ENCODE results near the gene ATAD5. TPM values are rescaled to one million over a fixed set of nuclear protein-coding genes. Genes with fewer than 3 reads are reported as not detected.
"Not testable (repeated sequence)": the region's sequence is repeated elsewhere in the genome, so short reads cannot be mapped to it uniquely, and the experiment has no call there.

Gene ATAD5
- total RNA-seq, 3 donors from 2014 or later = 20.1 to 23.3 (median 20.6) TPM

GRCh38 chr17:30915833-30916611 lies 84.3 kb downstream of the ATAD5 start:
- ATAC-seq (no peak), DNase-seq (no peak)
- no peaks in the 10 kb centered on the region for H3K36me3 Mint-ChIP-seq (ENCODE audit: insufficient read depth)
- H3K4me3 Mint-ChIP-seq = no peak overlapping the region
- peaks cover 14% of the 10 kb centered on the region for H3K27me3 Mint-ChIP-seq (ENCODE audit: low read depth)
- peaks cover 2% of the 10 kb centered on the region for H3K4me1 Mint-ChIP-seq (ENCODE audit: low read depth)
- H3K9me3 Mint-ChIP-seq = no peaks in the 10 kb centered on the region

GRCh38 chr17:30917050-30917449 lies 85.3 kb downstream of the ATAD5 start:
- Mint-ChIP-seq H3K4me1 (ENCODE audit: low read depth) (peaks cover 7% of the 10 kb centered on the region), H3K36me3 (ENCODE audit: insufficient read depth) (no peaks in the 10 kb centered on the region), H3K4me3 (no peak overlapping the region), H3K27me3 (ENCODE audit: low read depth) (peaks cover 21% of the 10 kb centered on the region), H3K9me3 (no peaks in the 10 kb centered on the region)
- no peak for DNase-seq
- ATAC-seq = no peak

- Mint-ChIP-seq H3K36me3 (ENCODE audit: insufficient read depth) (no peaks in the 10 kb centered on the region), H3K4me1 (ENCODE audit: low read depth) (peaks cover 13% of the 10 kb centered on the region), H3K27me3 (ENCODE audit: low read depth) (peaks cover 32% of the 10 kb centered on the region), H3K4me3 (no peak overlapping the region), H3K9me3 (no peaks in the 10 kb centered on the region)
- DNase-seq (no peak), ATAC-seq (no peak)
Observed at GRCh38 chr17:30920282-30920681, 88.5 kb downstream of the ATAD5 start.

- Mint-ChIP-seq H3K4me3 (peak overlapping the region; percentile 60), H3K4me1 (ENCODE audit: low read depth) (peaks cover 13% of the 10 kb centered on the region), H3K36me3 (ENCODE audit: insufficient read depth) (no peaks in the 10 kb centered on the region), H3K9me3 (no peaks in the 10 kb centered on the region), H3K27me3 (ENCODE audit: low read depth) (peaks cover 38% of the 10 kb centered on the region)
- no peak for DNase-seq
- ATAC-seq = no peak
Observed at GRCh38 chr17:30920683-30921543, 89.1 kb downstream of the ATAD5 start.

GRCh38 chr17:30921544-30922196 lies 89.9 kb downstream of the ATAD5 start, which contains the start of gene ADAP2:
TSS of gene ADAP2 (plus strand) at chr17:30921945. CDS start at chr17:30922015, 70 bp downstream.
- ATAC-seq (peak; percentile 41 to 45), DNase-seq (no peak)
- H3K27me3 Mint-ChIP-seq (ENCODE audit: low read depth) = peaks cover 45% of the 10 kb centered on the region
- H3K9me3 Mint-ChIP-seq = no peaks in the 10 kb centered on the region
- peaks cover 13% of the 10 kb centered on the region for H3K4me1 Mint-ChIP-seq (ENCODE audit: low read depth)
- peak within 1 kb of the TSS; percentile 70 for H3K4me3 Mint-ChIP-seq
- H3K36me3 Mint-ChIP-seq (ENCODE audit: insufficient read depth) = no peaks in the 10 kb centered on the region

GRCh38 chr17:30922235-30923030 lies 90.7 kb downstream of the ATAD5 start:
- Mint-ChIP-seq H3K4me3 (peak overlapping the region; percentile 70), H3K4me1 (ENCODE audit: low read depth) (peaks cover 13% of the 10 kb centered on the region), H3K36me3 (ENCODE audit: insufficient read depth) (no peaks in the 10 kb centered on the region), H3K9me3 (no peaks in the 10 kb centered on the region), H3K27me3 (ENCODE audit: low read depth) (peaks cover 50% of the 10 kb centered on the region)
- ATAC-seq (peak; percentile 30 to 54), DNase-seq (no peak)

- DNase-seq (no peak), ATAC-seq (no peak)
- Mint-ChIP-seq H3K4me3 (no peak overlapping the region), H3K4me1 (ENCODE audit: low read depth) (peaks cover 13% of the 10 kb centered on the region), H3K36me3 (ENCODE audit: insufficient read depth) (no peaks in the 10 kb centered on the region), H3K27me3 (ENCODE audit: low read depth) (peaks cover 48% of the 10 kb centered on the region), H3K9me3 (no peaks in the 10 kb centered on the region)
Observed at GRCh38 chr17:30924341-30924740, 92.6 kb downstream of the ATAD5 start.

- Mint-ChIP-seq H3K9me3 (no peaks in the 10 kb centered on the region), H3K4me1 (ENCODE audit: low read depth) (peaks cover 8% of the 10 kb centered on the region), H3K27me3 (ENCODE audit: low read depth) (peaks cover 33% of the 10 kb centered on the region), H3K36me3 (ENCODE audit: insufficient read depth) (no peaks in the 10 kb centered on the region), H3K4me3 (no peak overlapping the region)
- DNase-seq (no peak), ATAC-seq (no peak)
Observed at GRCh38 chr17:30926516-30926915, 94.8 kb downstream of the ATAD5 start.

- Mint-ChIP-seq H3K27me3 (ENCODE audit: low read depth) (peaks cover 28% of the 10 kb centered on the region), H3K36me3 (ENCODE audit: insufficient read depth) (no peaks in the 10 kb centered on the region), H3K4me3 (no peak overlapping the region), H3K4me1 (ENCODE audit: low read depth) (peaks cover 2% of the 10 kb centered on the region), H3K9me3 (no peaks in the 10 kb centered on the region)
- DNase-seq (no peak), ATAC-seq (no peak)
Observed at GRCh38 chr17:30927756-30928155, 96.0 kb downstream of the ATAD5 start.

- Mint-ChIP-seq H3K9me3 (no peaks in the 10 kb centered on the region), H3K27me3 (ENCODE audit: low read depth) (peaks cover 26% of the 10 kb centered on the region), H3K36me3 (ENCODE audit: insufficient read depth) (no peaks in the 10 kb centered on the region), H3K4me1 (ENCODE audit: low read depth) (no peaks in the 10 kb centered on the region), H3K4me3 (no peak overlapping the region)
- DNase-seq = no peak
- no peak for ATAC-seq
Observed at GRCh38 chr17:30928584-30928983, 96.8 kb downstream of the ATAD5 start.

GRCh38 chr17:30929081-30929633 lies 97.4 kb downstream of the ATAD5 start:
- H3K27me3 Mint-ChIP-seq (ENCODE audit: low read depth) = peaks cover 25% of the 10 kb centered on the region
- no peaks in the 10 kb centered on the region for H3K4me1 Mint-ChIP-seq (ENCODE audit: low read depth)
- ATAC-seq = no peak
- DNase-seq = no peak
- no peak overlapping the region for H3K4me3 Mint-ChIP-seq
- no peaks in the 10 kb centered on the region for H3K9me3 Mint-ChIP-seq
- H3K36me3 Mint-ChIP-seq (ENCODE audit: insufficient read depth) = no peaks in the 10 kb centered on the region

- not testable (repeated sequence) for ATAC-seq; H3K4me3 Mint-ChIP-seq; H3K36me3 Mint-ChIP-seq (ENCODE audit: insufficient read depth); H3K4me1 Mint-ChIP-seq (ENCODE audit: low read depth); H3K9me3 Mint-ChIP-seq; DNase-seq
- peaks cover 20% of the 10 kb centered on the region for H3K27me3 Mint-ChIP-seq (ENCODE audit: low read depth)
Observed at GRCh38 chr17:30929861-30930260, 98.1 kb downstream of the ATAD5 start.

- H3K36me3 Mint-ChIP-seq (ENCODE audit: insufficient read depth) = no peaks in the 10 kb centered on the region
- ATAC-seq = no peak
- no peak overlapping the region for H3K4me3 Mint-ChIP-seq
- no peak for DNase-seq
- peaks cover 18% of the 10 kb centered on the region for H3K27me3 Mint-ChIP-seq (ENCODE audit: low read depth)
- no peaks in the 10 kb centered on the region for H3K9me3 Mint-ChIP-seq
- H3K4me1 Mint-ChIP-seq (ENCODE audit: low read depth) = no peaks in the 10 kb centered on the region
Observed at GRCh38 chr17:30930495-30930894, 98.7 kb downstream of the ATAD5 start.

Measured in activated T-cell treated with anti-CD3 and anti-CD28 coated beads, Interleukin-2, amount 50 U/mL, for 4 hours (primary cell).